Retinal pigment epithelial cell (primary cell): ENCODE data around the gene RIPOR2.

ENCODE experiments used
- DNase-seq: peaks from one replicate; pipeline ENCODE4 v3.0.0-alpha.2; 2010; ENCODE audit warnings: low read depth
- H3K4me3 ChIP-seq: 2 replicates; pipeline ENCODE4 v1.5.1; 2011; ENCODE audit warnings: mild to moderate bottlenecking, low read length, control low read depth, moderate library complexity
- TF ChIP-seq, protein P1 (sequence below): conservative IDR thresholded peaks from 2 replicates; pipeline ENCODE4 v1.5.1; 2011; ENCODE audit warnings: low read depth, low read length, control low read depth, inconsistent platforms

RIPOR2 gene

GRCh38 chr6:24897186-24897585 lies 38.6 kb downstream of the RIPOR2 start:
- H3K4me3 ChIP-seq, result no peak overlapping the region
- no peak for DNase-seq
- TF ChIP-seq, protein P1, sequence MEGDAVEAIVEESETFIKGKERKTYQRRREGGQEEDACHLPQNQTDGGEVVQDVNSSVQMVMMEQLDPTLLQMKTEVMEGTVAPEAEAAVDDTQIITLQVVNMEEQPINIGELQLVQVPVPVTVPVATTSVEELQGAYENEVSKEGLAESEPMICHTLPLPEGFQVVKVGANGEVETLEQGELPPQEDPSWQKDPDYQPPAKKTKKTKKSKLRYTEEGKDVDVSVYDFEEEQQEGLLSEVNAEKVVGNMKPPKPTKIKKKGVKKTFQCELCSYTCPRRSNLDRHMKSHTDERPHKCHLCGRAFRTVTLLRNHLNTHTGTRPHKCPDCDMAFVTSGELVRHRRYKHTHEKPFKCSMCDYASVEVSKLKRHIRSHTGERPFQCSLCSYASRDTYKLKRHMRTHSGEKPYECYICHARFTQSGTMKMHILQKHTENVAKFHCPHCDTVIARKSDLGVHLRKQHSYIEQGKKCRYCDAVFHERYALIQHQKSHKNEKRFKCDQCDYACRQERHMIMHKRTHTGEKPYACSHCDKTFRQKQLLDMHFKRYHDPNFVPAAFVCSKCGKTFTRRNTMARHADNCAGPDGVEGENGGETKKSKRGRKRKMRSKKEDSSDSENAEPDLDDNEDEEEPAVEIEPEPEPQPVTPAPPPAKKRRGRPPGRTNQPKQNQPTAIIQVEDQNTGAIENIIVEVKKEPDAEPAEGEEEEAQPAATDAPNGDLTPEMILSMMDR, result no peak

DNA sequence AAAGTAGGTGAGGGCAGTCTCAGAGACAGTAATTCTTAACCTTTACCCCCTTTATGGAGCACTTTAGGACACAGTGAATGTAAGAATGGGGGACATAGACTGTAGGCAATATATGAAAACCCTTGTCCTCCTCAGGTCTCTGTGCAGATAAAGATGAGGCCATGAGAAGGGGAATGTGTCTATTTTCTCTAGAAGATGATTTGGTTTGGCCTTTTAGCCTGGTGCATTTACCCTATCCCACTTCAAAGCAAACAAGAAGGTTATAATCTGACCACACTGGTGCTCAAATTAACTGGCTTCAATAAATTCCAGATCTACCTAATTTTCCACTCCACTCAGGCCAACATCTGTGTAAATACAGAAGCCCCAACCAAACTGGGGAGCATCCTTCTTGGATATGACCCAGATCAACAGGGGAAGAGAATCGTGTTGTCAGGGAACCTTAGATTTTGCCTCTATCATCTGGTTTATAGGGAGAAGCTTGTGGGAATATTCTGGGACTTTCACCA lies 42.4 kb downstream of the RIPOR2 start:
- TF ChIP-seq, protein P1, result no peak

GRCh38 chr6:24891004-24891403 lies 44.8 kb downstream of the RIPOR2 start:
- DNase-seq, result no peak
- no peak overlapping the region for H3K4me3 ChIP-seq
- TF ChIP-seq, protein P1, result no peak

More for the DNA sequence above, 42.4 kb downstream of the RIPOR2 start:
- DNase-seq, result no peak
- H3K4me3 ChIP-seq, result no peak overlapping the region

DNA sequence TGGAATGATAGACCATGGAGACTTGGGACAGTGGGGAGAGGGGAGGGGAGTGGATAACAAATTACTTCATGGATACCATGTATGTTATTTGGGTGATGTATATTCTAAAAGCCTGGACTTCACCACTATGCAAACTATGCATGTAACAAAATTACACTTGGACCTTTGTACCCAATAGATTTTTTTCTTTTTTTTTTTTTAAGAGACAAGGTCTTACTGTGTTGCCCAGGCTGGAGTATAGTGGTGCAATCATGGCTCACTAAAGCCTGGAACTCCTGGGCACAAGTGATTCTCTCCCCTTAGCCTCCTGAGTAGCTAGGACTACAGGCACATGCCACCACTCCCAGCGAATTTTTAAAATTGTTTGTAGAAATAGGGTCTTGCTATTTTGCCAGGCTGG lies 45.3 kb downstream of the RIPOR2 start:
- TF ChIP-seq, protein P1, result no peak
- no peak overlapping the region for H3K4me3 ChIP-seq
- DNase-seq, result no peak

GRCh38 chr6:24888715-24889370 lies 46.9 kb downstream of the RIPOR2 start:
- DNase-seq, result no peak
- no peak overlapping the region for H3K4me3 ChIP-seq
- TF ChIP-seq, protein P1, result no peak

- TF ChIP-seq, protein P1, result no peak
- no peak for DNase-seq
- H3K4me3 ChIP-seq, result no peak overlapping the region
These were observed 48.1 kb downstream of the RIPOR2 start for GRCh38 chr6:24887545-24888140.

GRCh38 chr6:24883618-24884017 lies 52.1 kb downstream of the RIPOR2 start:
- TF ChIP-seq, protein P1, result no peak
- no peak for DNase-seq
- H3K4me3 ChIP-seq, result no peak overlapping the region
